ENCODE results near the gene REPIN1.

REPIN1 gene

GRCh38 chr7:150329331-150330120, 39.1 kb upstream of the REPIN1 start:
- no peak overlapping the region for H3K4me3 ChIP-seq (replicated peaks; ENCODE audit: low read depth, low read length)
- H3K36me3 ChIP-seq (ENCODE audit: control insufficient read depth, insufficient read depth, low read length): peaks cover 23% of the 10 kb centered on the region
- no peak for TF ChIP-seq CTCF (IDR thresholded peaks at IDR 0.05; ENCODE audit: insufficient read depth, low read length, poor library complexity, severe bottlenecking)
- DNase-seq (ENCODE audit: extremely low read depth, insufficient read length): no peak
- H3K27me3 ChIP-seq (replicated peaks; ENCODE audit: control insufficient read depth, insufficient read depth, low read length): no peaks in the 10 kb centered on the region

DNA sequence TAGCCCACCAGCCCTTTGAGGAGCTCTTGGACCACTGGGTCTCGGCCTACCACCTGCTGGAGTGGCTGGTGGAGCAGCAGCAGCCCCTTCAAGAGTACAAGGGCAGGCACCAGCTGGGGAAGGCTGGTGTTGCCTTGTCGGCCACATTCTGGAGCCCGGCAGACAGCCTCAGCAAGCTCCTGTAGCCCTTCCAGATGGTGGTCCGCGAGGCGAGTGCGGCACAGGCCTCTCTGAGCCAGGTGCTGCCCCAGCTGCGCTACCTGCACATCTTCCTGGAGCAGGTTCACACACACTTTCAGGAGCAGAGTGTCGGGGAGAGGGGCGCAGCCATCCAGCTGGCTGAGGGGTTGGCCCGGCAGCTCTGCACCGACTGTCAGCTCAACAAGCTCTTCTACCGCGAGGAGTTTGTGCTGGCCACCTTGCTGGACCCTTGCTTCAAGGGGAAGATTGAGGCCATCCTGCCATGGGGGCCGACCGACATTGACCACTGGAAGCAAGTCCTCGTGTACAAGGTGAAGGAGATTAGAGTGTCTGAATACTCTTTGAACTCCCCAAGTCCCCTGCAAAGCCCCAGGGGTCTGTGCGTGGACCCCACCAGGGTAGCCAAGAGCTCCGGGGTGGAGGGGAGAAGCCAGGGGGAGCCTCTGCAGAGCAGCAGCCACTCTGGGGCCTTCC, 38.3 kb upstream of the REPIN1 start:
- Histone ChIP-seq H3K27me3 (replicated peaks; ENCODE audit: control insufficient read depth, insufficient read depth, low read length) (no peaks in the 10 kb centered on the region), H3K36me3 (ENCODE audit: control insufficient read depth, insufficient read depth, low read length) (peaks cover 23% of the 10 kb centered on the region), H3K4me3 (replicated peaks; ENCODE audit: low read depth, low read length) (no peak overlapping the region)
- DNase-seq (ENCODE audit: extremely low read depth, insufficient read length): no peak
- TF ChIP-seq CTCF (IDR thresholded peaks at IDR 0.05; ENCODE audit: insufficient read depth, low read length, poor library complexity, severe bottlenecking): no peak

DNA sequence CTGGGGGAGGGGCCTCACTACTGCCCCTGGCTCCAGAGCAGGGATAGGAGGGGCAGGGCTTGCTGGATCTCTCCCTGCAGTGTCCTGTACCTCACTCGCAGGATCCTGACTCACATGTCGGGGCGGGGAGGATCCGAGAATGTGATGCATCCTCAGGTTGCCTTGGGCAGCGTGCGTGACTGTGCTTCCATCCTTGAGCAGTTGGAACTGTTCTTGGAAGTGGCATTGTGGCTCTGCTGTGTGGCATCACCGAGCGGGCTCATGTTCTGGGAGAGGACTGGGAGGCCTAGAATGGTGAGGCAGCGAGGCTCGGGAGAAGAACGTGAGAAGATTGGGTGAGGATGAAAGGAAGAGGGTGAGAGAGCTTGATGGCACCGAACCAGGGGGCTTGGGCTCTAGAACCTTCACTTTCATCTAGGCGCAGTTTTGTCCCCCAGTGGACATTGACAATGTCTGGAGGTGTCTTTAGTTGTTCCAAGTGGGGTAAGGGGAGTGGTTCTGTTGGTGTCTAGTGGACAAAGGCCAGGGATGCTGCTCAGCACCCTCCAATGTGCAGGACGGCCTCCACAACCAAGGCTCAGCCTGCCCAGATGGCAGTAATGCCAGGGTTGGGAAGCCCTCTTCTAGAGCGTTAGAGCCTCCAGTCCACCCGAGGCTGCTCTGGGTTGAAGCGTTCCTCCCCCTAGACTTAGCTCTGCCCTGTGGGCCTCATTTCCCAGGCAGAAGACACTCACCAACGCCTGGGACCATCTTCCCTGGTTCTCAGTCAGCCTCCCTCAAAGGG, 35.6 kb upstream of the REPIN1 start:
- H3K36me3 ChIP-seq (ENCODE audit: control insufficient read depth, insufficient read depth, low read length): peaks cover 21% of the 10 kb centered on the region
- no peaks in the 10 kb centered on the region for H3K27me3 ChIP-seq (replicated peaks; ENCODE audit: control insufficient read depth, insufficient read depth, low read length)
- no peak for TF ChIP-seq CTCF (IDR thresholded peaks at IDR 0.05; ENCODE audit: insufficient read depth, low read length, poor library complexity, severe bottlenecking)
- no peak overlapping the region for H3K4me3 ChIP-seq (replicated peaks; ENCODE audit: low read depth, low read length)
- no peak for DNase-seq (ENCODE audit: extremely low read depth, insufficient read length)

DNA sequence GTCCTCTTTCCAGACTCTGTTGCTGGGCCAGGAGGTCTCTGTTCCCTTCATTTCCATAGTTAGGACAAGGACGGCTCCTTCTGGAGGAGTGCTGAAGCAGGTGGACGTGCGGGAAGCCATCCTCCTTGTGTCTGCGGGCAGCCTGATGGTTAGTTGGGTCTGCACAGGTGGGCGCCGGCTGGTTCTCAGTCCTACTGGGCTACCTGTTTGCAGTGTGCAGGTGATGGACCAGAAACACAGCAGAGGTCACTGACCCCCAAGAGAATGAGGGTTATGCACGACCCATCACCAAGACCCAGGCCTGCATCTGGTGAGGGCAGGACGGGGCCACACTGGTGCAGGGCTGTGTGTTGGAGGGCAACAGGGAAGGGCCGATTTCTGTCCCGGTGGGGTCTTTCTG, 35.0 kb upstream of the REPIN1 start:
- H3K36me3 ChIP-seq (ENCODE audit: control insufficient read depth, insufficient read depth, low read length): peaks cover 17% of the 10 kb centered on the region
- DNase-seq (ENCODE audit: extremely low read depth, insufficient read length): no peak
- H3K27me3 ChIP-seq (replicated peaks; ENCODE audit: control insufficient read depth, insufficient read depth, low read length): no peaks in the 10 kb centered on the region
- no peak overlapping the region for H3K4me3 ChIP-seq (replicated peaks; ENCODE audit: low read depth, low read length)
- TF ChIP-seq CTCF (IDR thresholded peaks at IDR 0.05; ENCODE audit: insufficient read depth, low read length, poor library complexity, severe bottlenecking): no peak

DNA sequence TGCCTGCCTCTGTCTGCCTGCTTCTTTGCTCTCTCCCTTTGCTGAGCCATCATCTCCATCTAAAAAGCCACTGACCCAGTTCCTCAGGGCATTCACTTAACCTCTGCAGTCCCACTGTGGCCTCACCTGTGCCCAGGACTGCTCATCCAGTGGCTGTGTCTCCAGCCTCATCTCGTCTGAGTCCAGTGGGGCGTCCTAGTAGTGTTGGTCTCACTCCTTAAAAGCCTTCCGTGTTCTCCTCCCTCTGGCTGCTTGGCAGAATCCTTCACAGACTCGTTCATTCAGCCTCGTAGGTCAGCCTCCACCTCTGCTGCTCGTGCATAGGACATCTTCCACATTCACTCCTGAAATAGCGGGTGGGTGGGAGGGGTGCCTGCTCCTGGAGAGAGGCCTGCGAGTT, 34.5 kb upstream of the REPIN1 start:
- peaks cover 16% of the 10 kb centered on the region for H3K36me3 ChIP-seq (ENCODE audit: control insufficient read depth, insufficient read depth, low read length)
- no peak for TF ChIP-seq CTCF (IDR thresholded peaks at IDR 0.05; ENCODE audit: insufficient read depth, low read length, poor library complexity, severe bottlenecking)

More for the DNA sequence above, 34.5 kb upstream of the REPIN1 start:
- Histone ChIP-seq H3K27me3 (replicated peaks; ENCODE audit: control insufficient read depth, insufficient read depth, low read length) (no peaks in the 10 kb centered on the region), H3K4me3 (replicated peaks; ENCODE audit: low read depth, low read length) (no peak overlapping the region)
- DNase-seq (ENCODE audit: extremely low read depth, insufficient read length): no peak

Data from GM06990 (cell line).